Colonic mucosa (tissue), 4 donors: Measurements from ENCODE around the gene AHDC1. TPM values are rescaled to one million over a fixed set of nuclear protein-coding genes. Genes with fewer than 3 reads are reported as not detected.

Experiments used
- DNase-seq: peaks from one replicate; pipeline ENCODE4 v3.0.0-alpha.2; 2020
- H3K27ac ChIP-seq: fragments of 200-600 bp; one replicate; pipeline ENCODE4 v1.8.0; 2021
- H3K27me3 ChIP-seq: fragments of 200-600 bp; one replicate; pipeline ENCODE4 v1.8.0; 2021
- H3K36me3 ChIP-seq: fragments of 200-600 bp; one replicate; pipeline ENCODE4 v1.8.0; 2021
- H3K4me1 ChIP-seq: fragments of 200-600 bp; one replicate; pipeline ENCODE4 v1.8.0; 2021; ENCODE audit warnings: mild to moderate bottlenecking
- H3K4me3 ChIP-seq: fragments of 200-600 bp; one replicate; pipeline ENCODE4 v1.8.0; 2021
- H3K9ac ChIP-seq, 2 donors: one replicate each; pipeline ENCODE4 v1.7.0; 2013; ENCODE audit warnings: control low read depth in 2 of 2, low read depth in 2 of 2, low read length in 2 of 2
- H3K9me3 ChIP-seq: fragments of 200-600 bp; one replicate; pipeline ENCODE4 v1.8.0; 2021
- intact Hi-C: fragments of 100-400 bp; cut with DNase I; formaldehyde crosslinking; loops from one replicate; pipeline ENCODE4 v1.14.1; 2022
- total RNA-seq, 2 donors: library from RNA; stranded (reverse); fragmentation: NEBNext Ultra II Directional in 1 of 2; extraction: Animal tissue kit (Norgen Biotek cat#: 25700) in 1 of 2; gene quantifications; one replicate each; pipeline ENCODE4 v1.2.1, GENCODE V29; 2021
- TF ChIP-seq, protein P1 (sequence below): fragments of 200-600 bp; IDR thresholded peaks from one replicate; pipeline ENCODE4 v1.8.0; 2022; ENCODE audit warnings: antibody characterized with exemption, mild to moderate bottlenecking
- donor health status: healthy.
- donor health status: DM: no; HTN: no; CAD: no.
- donor health status: DM: no; HTN: no; CAD: no.

Gene AHDC1
- total RNA-seq, 2 donors from 2014 or later, result 18.4 to 26.8 TPM

DNA sequence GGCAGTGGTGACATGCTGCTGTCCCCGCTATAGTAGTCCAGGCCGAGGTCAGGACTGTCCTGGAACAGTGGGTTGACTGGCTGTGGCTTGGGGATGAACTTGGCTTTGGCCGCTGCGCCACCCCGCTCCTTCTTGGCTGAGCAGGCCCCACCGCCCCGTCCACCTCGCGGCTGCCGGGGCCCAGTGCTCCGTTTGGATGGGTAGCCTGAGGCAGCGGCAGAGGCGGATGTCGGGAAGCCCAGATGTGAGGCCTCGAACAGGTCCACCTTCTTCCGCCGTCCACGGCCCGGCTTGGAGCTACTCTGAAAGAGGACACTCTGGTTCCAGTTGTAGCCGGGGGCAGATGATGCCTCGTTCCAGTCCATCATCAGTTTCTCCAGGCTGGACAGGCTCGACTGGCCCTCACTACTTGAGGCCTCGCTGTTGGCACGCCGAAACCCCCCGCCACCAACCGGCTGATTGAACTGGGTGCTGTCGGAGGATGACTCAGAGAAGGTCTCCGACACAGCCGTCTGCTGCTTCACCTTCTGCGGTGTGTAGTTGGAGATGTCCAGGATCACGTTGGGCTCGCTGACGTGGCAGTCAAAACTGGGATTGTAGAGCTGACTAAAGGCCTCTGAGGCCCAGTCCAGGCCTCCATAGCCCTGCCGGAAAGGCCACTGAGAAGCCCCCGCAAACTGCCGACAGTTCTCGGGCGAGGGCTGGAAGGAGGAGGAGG lies 55.6 kb downstream of the AHDC1 start:
- DNase-seq, result no peak
- no peak overlapping the region for H3K27ac ChIP-seq
- intact Hi-C loops, result no loop called here
- H3K27me3 ChIP-seq, result no peaks in the 10 kb centered on the region
- H3K36me3 ChIP-seq, result peaks cover 4% of the 10 kb centered on the region
- no peak overlapping the region for H3K9ac ChIP-seq
- TF ChIP-seq, protein P1, sequence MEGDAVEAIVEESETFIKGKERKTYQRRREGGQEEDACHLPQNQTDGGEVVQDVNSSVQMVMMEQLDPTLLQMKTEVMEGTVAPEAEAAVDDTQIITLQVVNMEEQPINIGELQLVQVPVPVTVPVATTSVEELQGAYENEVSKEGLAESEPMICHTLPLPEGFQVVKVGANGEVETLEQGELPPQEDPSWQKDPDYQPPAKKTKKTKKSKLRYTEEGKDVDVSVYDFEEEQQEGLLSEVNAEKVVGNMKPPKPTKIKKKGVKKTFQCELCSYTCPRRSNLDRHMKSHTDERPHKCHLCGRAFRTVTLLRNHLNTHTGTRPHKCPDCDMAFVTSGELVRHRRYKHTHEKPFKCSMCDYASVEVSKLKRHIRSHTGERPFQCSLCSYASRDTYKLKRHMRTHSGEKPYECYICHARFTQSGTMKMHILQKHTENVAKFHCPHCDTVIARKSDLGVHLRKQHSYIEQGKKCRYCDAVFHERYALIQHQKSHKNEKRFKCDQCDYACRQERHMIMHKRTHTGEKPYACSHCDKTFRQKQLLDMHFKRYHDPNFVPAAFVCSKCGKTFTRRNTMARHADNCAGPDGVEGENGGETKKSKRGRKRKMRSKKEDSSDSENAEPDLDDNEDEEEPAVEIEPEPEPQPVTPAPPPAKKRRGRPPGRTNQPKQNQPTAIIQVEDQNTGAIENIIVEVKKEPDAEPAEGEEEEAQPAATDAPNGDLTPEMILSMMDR, result no peak
- H3K9me3 ChIP-seq, result no peaks in the 10 kb centered on the region
- no peak overlapping the region for H3K4me3 ChIP-seq
- H3K4me1 ChIP-seq, result no peaks in the 10 kb centered on the region

DNA sequence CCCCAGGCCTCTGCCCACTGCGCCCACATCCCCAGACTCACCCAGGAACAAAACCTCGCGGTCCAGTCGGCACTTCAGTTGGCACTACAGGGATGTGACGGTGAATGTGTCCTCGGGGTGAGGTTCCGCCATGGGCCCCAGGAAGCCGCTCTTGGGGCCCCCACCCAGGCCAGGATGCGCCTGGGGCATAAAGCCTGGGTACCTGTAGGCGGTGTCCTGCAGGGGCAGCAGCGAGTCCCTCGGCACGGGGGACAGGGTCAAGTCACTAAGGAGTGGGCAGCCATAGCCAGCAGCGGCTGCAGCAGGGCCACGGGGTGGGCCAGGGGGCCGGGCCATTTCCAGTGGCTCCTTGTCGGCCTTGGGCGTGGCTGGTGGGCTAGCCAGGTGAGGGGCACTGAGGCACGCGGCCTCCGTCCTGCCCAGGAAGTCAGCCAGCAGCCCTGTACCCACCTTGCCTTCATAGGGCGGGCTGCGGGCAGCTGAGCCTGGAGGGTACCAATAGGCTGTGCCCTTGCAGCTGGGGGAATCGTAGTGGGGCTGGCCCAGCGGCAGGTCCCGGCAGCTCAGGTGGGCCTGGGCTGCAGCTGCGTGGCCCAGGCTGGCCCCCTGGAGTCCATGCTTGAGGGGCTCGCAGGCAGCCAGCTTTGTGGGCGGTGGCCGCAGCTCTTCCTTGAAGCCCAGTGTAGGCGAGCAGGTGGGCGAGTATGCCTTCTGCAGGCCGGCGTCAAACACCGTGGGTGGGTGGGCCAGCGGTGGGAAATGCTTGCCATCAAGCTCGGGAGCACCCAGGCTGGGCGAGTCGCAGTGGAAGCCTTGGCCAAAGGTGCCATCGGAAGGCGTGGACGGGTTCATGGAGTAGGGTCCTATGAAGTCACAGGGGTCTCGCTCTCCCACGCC lies 56.5 kb downstream of the AHDC1 start:
- peaks cover 7% of the 10 kb centered on the region for H3K4me1 ChIP-seq
- intact Hi-C loops, result no loop called here

GRCh38 chr1:27545876-27546275 lies 58.1 kb downstream of the AHDC1 start:
- no peaks in the 10 kb centered on the region for H3K27me3 ChIP-seq
- TF ChIP-seq, protein P1, result no peak
- H3K9ac ChIP-seq, result no peak overlapping the region
- intact Hi-C loops, result no loop called here
- no peak overlapping the region for H3K4me3 ChIP-seq
- H3K36me3 ChIP-seq, result no peaks in the 10 kb centered on the region
- peaks cover 7% of the 10 kb centered on the region for H3K4me1 ChIP-seq
- no peak for DNase-seq
- peak overlapping the region; percentile 6 for H3K27ac ChIP-seq
- H3K9me3 ChIP-seq, result no peaks in the 10 kb centered on the region

More for the DNA sequence above, 56.5 kb downstream of the AHDC1 start:
- Histone ChIP-seq H3K9me3 (no peaks in the 10 kb centered on the region), H3K27me3 (no peaks in the 10 kb centered on the region), H3K9ac (no peak overlapping the region), H3K4me3 (no peak overlapping the region), H3K36me3 (peaks cover 4% of the 10 kb centered on the region), H3K27ac (no peak overlapping the region)
- no peak for DNase-seq
- TF ChIP-seq, protein P1, result no peak

DNA sequence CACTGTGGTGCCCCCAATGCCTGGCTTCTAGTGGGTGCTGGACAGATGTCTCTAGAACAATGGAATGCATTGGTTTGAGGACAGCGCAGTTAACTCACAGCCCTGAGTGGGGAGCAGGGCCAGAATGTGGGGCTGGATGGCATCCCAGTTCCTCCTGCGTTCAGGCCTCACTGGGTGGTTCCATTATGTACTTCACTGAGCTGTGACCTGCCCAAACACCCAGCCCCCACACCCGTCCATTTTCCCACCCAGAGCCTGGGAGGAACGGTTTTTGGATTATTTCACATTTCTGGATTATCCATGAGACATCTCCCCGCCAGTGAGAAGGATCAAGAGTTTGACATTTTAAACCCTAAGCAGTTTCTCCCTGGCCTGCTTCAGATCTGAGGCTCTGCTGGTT lies 58.7 kb downstream of the AHDC1 start:
- no peak for DNase-seq
- Histone ChIP-seq H3K4me1 (peaks cover 11% of the 10 kb centered on the region), H3K27me3 (no peaks in the 10 kb centered on the region), H3K4me3 (no peak overlapping the region), H3K9ac (peak overlapping the region in 1 of 2 donors; percentile 24), H3K9me3 (no peaks in the 10 kb centered on the region), H3K27ac (peak overlapping the region; percentile 6), H3K36me3 (no peaks in the 10 kb centered on the region)
- intact Hi-C loops, result no loop called here
- TF ChIP-seq, protein P1, result no peak

- Histone ChIP-seq H3K27ac (peak overlapping the region; percentile 32), H3K27me3 (no peaks in the 10 kb centered on the region), H3K9me3 (no peaks in the 10 kb centered on the region), H3K36me3 (no peaks in the 10 kb centered on the region), H3K9ac (peak overlapping the region; percentile 24 to 41), H3K4me1 (peaks cover 15% of the 10 kb centered on the region), H3K4me3 (no peak overlapping the region)
- intact Hi-C loops, result no loop called here
- DNase-seq, result no peak
- TF ChIP-seq, protein P1, result no peak
Observed at GRCh38 chr1:27544834-27545233, 59.1 kb downstream of the AHDC1 start.
